HG03135 (cell line): ENCODE measurements around the gene KCNQ1.

Experiments
- ATAC-seq: cut with Tn5 transposase; IDR thresholded peaks from one replicate; pipeline ENCODE4 v1.9.1; 2021; ENCODE audit warnings: mild to moderate bottlenecking, moderate library complexity; ENCODE audit not compliant: unreplicated experiment

KCNQ1 gene

DNA sequence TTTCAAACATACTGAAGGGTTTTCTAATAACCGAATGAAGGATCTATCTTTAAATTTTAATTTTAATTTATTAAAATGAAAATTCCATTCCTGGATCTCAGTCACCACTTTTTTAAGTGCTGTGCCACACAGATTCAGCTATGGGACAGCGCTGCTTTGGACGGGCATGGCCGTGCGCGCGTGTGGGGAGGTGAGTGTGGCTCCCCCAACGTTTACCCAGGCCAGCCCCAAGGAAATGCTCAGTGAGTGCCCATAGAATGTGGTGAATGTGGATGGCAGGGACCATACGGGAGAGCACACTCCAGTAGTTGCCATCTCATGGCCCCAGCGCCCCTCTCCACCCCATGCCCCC is 343.0 kb downstream of the KCNQ1 start:
- ATAC-seq = no peak

DNA sequence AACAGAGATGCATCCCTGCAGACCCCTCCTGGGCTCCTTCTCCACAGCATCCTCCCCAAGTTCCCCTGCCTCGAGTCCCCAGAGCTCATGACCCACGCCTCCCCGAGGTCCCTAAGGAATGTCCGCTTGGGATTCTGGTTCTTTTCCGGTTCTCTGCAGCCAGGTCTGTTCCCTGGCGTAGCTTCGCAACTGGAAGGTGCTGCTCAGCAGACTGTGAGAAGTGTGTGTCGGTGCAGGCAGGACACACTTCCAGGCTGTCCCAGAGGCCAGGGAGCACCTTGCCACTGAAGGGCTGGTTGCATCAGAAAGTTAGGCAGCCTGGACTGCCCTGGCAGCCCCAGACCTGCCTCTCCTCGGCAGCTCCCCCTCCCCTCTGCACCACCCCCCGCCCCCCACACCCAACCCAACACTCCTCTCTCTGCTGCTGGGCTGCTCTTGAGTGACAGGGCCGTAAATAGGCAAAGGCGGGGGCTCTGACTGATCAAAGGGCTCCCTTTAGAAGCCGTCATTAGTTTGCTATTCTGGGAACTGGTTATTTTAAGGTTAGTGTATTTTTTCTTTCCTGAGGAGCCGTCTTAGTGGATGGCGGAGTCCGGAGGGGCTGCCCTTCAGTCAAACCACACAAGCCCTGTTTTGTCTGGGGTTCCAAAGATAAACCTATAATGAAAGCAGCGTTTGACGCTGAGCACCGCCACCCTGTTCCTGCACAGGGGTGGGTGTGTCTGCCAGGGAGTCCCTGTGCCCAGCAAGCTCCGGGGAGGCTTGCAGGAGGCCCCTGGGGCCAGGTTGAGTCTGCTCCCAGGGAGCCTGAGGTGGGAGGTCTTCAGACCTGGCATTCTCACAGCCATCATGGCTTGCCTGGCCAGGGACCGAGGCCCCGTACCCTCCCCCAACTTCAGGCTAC is 343.6 kb downstream of the KCNQ1 start:
- no peak for ATAC-seq

DNA sequence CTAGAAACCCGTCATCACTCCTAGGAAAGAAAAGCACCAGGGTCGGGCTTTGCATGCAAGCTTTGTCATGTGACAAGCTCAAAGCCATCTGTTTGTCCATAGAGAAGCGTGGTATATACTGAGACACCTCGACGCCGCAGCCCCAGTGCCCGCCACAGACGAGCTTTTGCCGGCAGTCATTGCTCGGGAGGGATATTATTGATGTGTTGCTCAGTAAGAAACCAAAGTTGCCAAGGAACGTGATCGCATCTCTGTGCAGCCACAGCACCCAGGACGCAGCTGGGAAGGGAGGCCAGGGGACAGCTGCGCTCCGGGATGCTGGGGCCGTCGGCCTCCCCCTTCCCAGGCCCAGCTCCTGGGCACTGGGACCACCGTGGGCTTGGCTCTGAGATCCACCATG is 344.5 kb downstream of the KCNQ1 start:
- no peak for ATAC-seq

- no peak for ATAC-seq
Observed at GRCh38 chr11:2789791-2790567, 345.2 kb downstream of the KCNQ1 start.

GRCh38 chr11:2790568-2790921 is 345.7 kb downstream of the KCNQ1 start:
- no peak for ATAC-seq

GRCh38 chr11:2791139-2791520 is 346.3 kb downstream of the KCNQ1 start:
- ATAC-seq = no peak

GRCh38 chr11:2791521-2792380 is 346.9 kb downstream of the KCNQ1 start:
- ATAC-seq = no peak

DNA sequence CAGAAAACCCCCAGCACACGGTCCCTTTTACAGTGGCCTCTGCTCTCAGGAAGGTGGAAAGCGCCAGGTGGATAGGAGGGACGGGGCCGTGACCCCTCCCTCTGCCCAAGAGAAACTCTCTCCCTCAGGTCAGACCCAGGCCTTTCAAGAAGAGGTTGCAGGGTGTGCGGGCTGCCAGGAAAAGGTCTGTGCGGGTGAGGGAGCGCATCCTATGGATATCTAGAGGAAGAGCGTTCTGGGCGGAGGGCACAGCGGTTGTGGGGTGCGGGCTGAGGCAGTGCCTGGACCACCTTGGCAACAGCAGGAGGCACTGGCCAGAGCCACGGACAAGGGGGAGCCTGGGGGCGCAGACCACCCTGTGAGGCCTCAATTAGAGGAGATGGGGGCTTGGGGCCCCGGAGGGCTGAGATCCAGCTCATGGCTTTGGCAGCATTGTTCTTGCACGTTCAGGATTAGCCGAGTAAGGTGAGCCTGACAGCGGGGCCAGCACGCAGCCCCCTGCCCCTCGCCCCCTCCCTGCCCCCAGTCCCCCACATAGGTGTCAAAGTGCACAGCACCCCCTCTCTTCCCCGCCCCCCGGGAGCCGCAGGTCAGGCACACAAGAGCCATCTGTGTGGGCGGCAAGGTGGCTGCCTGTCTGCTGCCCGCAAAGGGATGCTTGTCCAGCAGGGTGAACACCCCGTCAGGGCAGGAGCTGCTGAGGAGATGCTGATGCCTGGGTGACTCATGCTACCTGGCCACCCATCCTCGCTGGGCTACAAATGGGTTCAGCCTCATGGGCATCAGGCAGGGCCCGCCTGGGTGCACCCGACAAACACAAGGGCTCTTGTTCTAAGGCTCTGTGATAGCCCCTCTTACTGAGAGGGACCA is 347.8 kb downstream of the KCNQ1 start:
- no peak for ATAC-seq

DNA sequence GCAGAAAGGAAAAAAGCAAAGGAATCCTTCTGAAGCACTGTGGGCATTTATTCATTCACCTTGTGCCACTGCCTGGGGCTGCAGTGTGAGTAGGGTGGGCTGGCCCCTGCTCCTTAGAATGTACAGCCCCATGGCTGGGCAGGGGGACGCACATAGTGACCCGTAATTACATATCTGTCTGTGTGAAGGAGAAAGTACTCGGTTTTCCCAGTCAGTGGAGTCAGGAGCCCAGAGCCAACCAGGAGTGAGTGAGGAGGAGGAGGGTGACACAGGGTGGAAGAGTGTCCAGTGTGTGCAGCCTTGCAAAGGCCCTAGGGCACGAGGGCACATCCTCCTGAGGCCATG is 348.9 kb downstream of the KCNQ1 start:
- no peak for ATAC-seq

GRCh38 chr11:2794046-2794967 is 349.5 kb downstream of the KCNQ1 start:
- ATAC-seq = no peak

DNA sequence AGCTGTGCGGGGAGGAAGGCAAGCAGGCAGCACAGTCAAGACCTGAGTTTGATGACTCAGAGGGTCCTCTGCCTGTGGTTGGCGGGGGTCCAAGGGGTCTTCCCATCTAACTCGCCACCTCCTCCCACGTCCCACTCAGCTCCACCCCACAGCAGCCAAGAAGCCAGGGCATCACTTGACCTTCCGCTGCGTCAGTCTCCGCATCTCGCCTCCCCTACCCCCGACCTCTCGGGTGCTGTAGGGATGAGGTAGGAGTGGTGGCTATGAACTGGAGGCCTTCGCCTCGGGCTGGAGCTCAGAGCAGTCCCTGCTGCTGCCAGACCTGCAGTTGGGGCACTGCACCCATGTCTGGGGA is 350.1 kb downstream of the KCNQ1 start:
- ATAC-seq = no peak

DNA sequence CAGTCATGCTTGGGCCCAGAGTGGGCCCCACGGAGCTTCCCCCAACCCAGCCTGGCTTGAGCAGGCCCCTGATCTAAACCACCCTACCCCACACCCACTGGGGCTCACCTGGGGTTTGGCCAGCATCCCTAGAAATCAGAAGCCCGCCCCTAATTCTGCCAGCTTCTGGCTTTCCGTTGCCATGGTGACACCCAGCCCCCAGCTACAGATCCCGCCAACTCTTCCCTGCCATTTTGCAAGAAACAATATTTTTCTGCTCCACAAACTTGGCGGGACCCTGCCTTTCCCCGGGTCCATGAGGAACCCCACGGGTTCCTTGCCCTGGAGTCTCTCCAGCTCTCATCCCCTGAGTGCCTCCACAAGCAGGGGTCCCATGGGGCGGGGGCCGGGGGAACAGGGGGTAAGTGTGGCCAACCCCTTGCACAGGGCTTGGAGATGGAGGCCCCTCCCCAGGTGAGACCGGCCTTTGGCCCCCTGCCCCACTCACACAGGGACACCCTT is 350.7 kb downstream of the KCNQ1 start:
- ATAC-seq = no peak

DNA sequence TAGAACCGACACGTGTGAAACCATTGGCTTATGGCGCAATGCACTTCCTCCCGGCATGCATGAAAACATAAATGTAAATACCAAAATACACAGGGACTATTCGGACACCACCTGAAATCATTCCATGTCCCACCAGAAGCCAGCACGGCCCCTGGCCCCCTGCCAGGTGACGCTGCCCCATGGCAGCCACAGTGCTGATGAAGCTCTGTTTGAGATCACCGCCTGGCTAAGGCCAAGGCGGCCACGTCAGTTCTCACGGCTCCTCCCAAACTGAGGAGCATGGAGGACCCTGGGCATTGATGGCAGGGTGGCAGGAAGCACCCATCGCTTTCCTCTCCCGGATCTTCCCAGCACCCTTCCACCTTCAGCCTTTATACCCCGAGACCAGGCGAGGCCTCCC is 351.3 kb downstream of the KCNQ1 start:
- no peak for ATAC-seq

DNA sequence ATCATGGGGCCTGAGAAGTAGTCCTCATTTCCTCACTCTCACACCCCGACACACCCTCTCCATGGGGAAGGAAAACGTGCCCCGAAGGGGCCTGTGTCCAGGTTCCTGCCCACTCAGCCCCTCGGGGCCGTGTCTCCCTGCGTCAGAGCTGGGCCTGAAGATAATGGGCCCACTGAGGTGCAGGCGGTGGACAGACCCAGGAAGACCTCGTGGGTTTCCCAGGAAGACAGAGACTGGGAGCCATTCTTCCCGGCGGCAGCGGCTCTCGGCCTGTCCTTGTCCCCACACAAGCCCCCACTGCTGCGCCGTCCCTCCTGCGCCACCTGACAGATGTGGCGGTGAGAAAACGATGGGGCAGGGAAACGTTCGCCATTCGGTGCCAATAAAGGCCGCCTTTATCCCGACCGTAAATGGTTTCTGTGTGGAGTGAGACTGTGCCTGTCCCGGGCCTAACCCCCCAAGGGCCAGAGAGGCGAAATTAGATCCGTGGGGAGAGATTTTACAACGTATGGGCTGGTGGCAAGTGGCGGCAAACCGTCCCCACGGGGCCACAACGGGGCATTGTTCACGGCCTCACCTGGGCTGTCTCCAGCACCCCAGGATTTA is 351.8 kb downstream of the KCNQ1 start:
- ATAC-seq = no peak

DNA sequence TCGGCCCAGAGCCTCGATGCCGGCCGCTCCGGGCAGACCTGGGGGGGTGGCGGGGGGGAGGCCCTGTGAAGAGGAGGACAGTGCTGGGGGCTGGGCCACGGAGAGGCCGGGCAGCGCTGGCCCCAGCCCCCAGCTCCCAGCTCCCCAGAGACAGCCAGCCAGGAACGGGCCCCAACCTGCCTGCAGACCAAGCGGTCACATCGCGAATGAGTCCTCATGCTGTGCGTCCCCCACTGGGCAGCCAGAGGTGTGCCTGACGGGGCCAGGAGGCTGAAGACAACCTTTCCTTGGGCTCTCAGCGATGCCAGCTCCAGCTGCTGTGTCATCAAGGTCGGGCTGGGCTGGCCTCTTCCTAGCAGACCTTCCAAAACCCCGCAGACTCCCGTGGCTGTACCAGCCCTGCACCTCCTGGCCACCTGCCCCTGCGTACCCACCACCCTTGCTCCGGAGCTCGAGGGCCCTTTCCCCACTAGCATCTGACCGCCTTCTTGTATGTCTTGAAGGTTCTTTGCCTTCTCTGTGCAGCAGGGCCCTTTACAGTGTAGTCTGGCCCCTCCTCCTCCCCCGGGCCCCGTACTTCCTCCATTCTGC is 352.4 kb downstream of the KCNQ1 start:
- no peak for ATAC-seq

- no peak for ATAC-seq
Observed at GRCh38 chr11:2797741-2798361, 353.0 kb downstream of the KCNQ1 start.

DNA sequence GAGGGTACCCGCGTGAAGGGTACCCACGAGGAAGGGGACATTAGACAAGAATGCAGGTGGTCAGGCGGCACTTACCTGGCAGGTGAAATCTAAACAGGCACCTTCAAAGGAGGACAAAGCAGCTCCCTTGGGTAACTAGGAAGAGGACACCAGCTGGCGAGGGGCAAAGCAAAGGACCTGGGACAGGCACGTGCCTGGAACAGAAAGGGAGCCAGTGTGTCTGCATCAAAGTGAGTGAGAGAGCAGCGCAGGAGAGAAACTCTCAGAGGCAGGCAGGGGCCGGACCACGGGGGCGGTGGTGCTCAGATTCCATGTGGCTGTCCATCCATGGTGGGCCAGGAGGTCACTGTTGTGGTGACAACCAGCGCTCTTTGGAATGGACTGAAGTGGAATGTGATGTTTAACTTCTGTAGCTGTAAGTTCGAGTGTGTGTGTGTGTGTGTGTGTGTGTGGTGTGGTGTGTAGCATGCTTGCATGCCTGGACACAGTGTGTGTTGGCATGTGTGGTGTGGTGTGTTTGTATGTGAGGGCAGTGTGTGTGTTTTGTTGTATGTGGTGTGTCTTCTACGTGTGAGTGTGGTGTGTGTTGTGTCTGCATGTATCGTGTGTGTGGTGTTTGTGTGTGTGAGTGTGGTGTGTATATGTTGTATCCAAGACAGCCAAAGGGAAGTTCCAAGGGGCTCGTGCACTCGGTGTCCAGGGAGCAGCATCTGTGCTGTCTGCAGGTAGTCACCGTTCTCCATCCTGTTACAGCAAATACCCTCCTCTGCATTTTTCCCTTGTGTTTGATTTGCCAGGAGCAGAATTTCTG is 354.3 kb downstream of the KCNQ1 start:
- no peak for ATAC-seq
